ENCODE results near the gene TMEM175. TPM values are rescaled to one million over a fixed set of nuclear protein-coding genes. Genes with fewer than 3 reads are reported as not detected.

The TMEM175 gene
- total and polyA plus RNA-seq, 9 of the 15 experiments (the other 6 are each of a cell fraction or from before 2014, with no cell fraction given) = 0.13 to 30.9 (median 9.4) TPM

GRCh38 chr4:931960-932712 is at the start of gene TMEM175, which contains the start of gene GAK (continued):
- TF ChIP-seq, protein P1, sequence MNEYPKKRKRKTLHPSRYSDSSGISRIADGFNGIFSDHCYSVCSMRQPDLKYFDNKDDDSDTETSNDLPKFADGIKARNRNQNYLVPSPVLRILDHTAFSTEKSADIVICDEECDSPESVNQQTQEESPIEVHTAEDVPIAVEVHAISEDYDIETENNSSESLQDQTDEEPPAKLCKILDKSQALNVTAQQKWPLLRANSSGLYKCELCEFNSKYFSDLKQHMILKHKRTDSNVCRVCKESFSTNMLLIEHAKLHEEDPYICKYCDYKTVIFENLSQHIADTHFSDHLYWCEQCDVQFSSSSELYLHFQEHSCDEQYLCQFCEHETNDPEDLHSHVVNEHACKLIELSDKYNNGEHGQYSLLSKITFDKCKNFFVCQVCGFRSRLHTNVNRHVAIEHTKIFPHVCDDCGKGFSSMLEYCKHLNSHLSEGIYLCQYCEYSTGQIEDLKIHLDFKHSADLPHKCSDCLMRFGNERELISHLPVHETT (CRISPR knock-in tag; conservative IDR thresholded peaks at IDR 0.05 in 1 of 2, IDR thresholded peaks at IDR 0.05 in 1 of 2) = peak in 1 of 2 experiments; percentile 83; a peak in 2 of 4 replicates
- no peak for TF ChIP-seq ZNF408 (CRISPR knock-in tag; IDR thresholded peaks at IDR 0.05; ENCODE audit: low read depth)
- no peak for TF ChIP-seq BRF1 (IDR thresholded peaks at IDR 0.05; ENCODE audit: borderline replicate concordance, extremely low read depth, insufficient read length)
- TF ChIP-seq NONO (IDR thresholded peaks at IDR 0.05; ENCODE audit: low read depth in 2 of 2, low read length in 1 of 2) = peak; percentile 42 to 90; a peak in 3 of 4 replicates
- TF ChIP-seq MLX (CRISPR knock-in tag; conservative IDR thresholded peaks at IDR 0.05) = no peak
- no peak for TF ChIP-seq SMARCE1 (IDR thresholded peaks at IDR 0.05)
- TF ChIP-seq, protein P2, sequence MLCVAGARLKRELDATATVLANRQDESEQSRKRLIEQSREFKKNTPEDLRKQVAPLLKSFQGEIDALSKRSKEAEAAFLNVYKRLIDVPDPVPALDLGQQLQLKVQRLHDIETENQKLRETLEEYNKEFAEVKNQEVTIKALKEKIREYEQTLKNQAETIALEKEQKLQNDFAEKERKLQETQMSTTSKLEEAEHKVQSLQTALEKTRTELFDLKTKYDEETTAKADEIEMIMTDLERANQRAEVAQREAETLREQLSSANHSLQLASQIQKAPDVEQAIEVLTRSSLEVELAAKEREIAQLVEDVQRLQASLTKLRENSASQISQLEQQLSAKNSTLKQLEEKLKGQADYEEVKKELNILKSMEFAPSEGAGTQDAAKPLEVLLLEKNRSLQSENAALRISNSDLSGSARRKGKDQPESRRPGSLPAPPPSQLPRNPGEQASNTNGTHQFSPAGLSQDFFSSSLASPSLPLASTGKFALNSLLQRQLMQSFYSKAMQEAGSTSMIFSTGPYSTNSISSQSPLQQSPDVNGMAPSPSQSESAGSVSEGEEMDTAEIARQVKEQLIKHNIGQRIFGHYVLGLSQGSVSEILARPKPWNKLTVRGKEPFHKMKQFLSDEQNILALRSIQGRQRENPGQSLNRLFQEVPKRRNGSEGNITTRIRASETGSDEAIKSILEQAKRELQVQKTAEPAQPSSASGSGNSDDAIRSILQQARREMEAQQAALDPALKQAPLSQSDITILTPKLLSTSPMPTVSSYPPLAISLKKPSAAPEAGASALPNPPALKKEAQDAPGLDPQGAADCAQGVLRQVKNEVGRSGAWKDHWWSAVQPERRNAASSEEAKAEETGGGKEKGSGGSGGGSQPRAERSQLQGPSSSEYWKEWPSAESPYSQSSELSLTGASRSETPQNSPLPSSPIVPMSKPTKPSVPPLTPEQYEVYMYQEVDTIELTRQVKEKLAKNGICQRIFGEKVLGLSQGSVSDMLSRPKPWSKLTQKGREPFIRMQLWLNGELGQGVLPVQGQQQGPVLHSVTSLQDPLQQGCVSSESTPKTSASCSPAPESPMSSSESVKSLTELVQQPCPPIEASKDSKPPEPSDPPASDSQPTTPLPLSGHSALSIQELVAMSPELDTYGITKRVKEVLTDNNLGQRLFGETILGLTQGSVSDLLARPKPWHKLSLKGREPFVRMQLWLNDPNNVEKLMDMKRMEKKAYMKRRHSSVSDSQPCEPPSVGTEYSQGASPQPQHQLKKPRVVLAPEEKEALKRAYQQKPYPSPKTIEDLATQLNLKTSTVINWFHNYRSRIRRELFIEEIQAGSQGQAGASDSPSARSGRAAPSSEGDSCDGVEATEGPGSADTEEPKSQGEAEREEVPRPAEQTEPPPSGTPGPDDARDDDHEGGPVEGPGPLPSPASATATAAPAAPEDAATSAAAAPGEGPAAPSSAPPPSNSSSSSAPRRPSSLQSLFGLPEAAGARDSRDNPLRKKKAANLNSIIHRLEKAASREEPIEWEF (CRISPR knock-in tag; IDR thresholded peaks at IDR 0.05) = no peak
- no peak for TF ChIP-seq SLC30A9 (CRISPR knock-in tag; IDR thresholded peaks at IDR 0.05)
- TF ChIP-seq, protein P3, sequence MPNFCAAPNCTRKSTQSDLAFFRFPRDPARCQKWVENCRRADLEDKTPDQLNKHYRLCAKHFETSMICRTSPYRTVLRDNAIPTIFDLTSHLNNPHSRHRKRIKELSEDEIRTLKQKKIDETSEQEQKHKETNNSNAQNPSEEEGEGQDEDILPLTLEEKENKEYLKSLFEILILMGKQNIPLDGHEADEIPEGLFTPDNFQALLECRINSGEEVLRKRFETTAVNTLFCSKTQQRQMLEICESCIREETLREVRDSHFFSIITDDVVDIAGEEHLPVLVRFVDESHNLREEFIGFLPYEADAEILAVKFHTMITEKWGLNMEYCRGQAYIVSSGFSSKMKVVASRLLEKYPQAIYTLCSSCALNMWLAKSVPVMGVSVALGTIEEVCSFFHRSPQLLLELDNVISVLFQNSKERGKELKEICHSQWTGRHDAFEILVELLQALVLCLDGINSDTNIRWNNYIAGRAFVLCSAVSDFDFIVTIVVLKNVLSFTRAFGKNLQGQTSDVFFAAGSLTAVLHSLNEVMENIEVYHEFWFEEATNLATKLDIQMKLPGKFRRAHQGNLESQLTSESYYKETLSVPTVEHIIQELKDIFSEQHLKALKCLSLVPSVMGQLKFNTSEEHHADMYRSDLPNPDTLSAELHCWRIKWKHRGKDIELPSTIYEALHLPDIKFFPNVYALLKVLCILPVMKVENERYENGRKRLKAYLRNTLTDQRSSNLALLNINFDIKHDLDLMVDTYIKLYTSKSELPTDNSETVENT (CRISPR knock-in tag; IDR thresholded peaks at IDR 0.05) = no peak; the same call in 1 of the 2 replicates
- peak; percentile 58 for TF ChIP-seq POLR2H (tag; IDR thresholded peaks at IDR 0.05; ENCODE audit: low read depth)
- TF ChIP-seq CXXC5 (CRISPR knock-in tag; IDR thresholded peaks at IDR 0.05) = peak; percentile 96
- peak; percentile 19; the same call in 1 of the 2 replicates for TF ChIP-seq ZBTB33 (CRISPR knock-in tag; IDR thresholded peaks at IDR 0.05)
- TF ChIP-seq ZNF143 (CRISPR knock-in tag; IDR thresholded peaks at IDR 0.05) = no peak

All from K562 (cell line).